Ovary (tissue), 3 donors: ENCODE measurements around the gene TRPV4.

Experiments
- POLR2A ChIP-seq: fragments of 450-650 bp; IDR thresholded peaks from one replicate; pipeline ENCODE4 v1.6.1; 2017; ENCODE audit warnings: antibody characterized with exemption, mild to moderate bottlenecking, moderate library complexity
- TF ChIP-seq, protein P1 (sequence below), 3 donors: fragments of 450-650 bp in 2 of 3; fragments of 200-600 bp in 1 of 3; IDR thresholded peaks; one replicate each; pipeline versions ENCODE4 v1.5.1 to v1.8.0; 2016 to 2022; ENCODE audit warnings: antibody characterized with exemption in 3 of 3, mild to moderate bottlenecking in 1 of 3
- donor health status: DM: no; HTN: no; CAD: no.

DNA sequence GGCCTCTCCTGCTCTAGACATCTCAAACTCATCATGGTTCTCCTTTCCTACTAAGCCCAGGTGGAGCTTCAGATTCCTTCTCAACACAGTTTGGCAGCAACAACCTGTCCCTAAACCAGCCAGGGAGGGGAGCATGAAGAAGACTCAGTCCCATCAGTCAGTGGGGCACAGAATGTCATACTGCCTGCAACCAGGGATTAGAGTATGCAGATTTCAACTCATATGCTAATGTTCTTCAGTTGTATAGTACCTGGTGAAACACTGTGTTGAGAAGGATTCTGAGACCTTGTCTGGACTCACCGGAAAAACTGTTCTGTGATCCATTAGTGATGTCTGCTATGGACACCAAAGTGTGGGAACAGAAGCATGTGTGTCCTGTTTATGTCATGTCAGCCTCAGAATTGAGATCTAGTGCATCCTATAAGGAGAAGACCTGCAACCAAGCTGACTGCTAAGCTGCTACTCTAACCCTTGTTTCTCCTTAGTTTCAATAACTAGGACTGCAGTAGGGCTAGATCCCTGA, 43.6 kb downstream of the TRPV4 start:
- TF ChIP-seq, protein P1, sequence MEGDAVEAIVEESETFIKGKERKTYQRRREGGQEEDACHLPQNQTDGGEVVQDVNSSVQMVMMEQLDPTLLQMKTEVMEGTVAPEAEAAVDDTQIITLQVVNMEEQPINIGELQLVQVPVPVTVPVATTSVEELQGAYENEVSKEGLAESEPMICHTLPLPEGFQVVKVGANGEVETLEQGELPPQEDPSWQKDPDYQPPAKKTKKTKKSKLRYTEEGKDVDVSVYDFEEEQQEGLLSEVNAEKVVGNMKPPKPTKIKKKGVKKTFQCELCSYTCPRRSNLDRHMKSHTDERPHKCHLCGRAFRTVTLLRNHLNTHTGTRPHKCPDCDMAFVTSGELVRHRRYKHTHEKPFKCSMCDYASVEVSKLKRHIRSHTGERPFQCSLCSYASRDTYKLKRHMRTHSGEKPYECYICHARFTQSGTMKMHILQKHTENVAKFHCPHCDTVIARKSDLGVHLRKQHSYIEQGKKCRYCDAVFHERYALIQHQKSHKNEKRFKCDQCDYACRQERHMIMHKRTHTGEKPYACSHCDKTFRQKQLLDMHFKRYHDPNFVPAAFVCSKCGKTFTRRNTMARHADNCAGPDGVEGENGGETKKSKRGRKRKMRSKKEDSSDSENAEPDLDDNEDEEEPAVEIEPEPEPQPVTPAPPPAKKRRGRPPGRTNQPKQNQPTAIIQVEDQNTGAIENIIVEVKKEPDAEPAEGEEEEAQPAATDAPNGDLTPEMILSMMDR (IDR thresholded peaks at IDR 0.05) = no peak
- TF ChIP-seq POLR2A = no peak
